B cell (primary cell): ENCODE data around the gene SPPL3. TPM values are rescaled to one million over a fixed set of nuclear protein-coding genes. Genes with fewer than 3 reads are reported as not detected.

Experiments
- ATAC-seq: fragments of 200-7000 bp; cut with Tn5 transposase; one replicate; pipeline ENCODE4 v1.10.0; 2021; ENCODE audit warnings: low read depth, mild to moderate bottlenecking, moderate number of reproducible peaks, moderate library complexity
- CTCF ChIA-PET: fragments of 350-600 bp; sonication (Branson Sonifier 250); formaldehyde crosslinking; loops from one replicate; lab custom pipeline; 2021; ENCODE audit warnings: antibody characterized with exemption, inconsistent platforms; lab: Charles Lee
- POLR2A ChIA-PET: fragments of 350-600 bp; sonication (Branson Sonifier 250); formaldehyde crosslinking; loops from one replicate; lab custom pipeline; 2021; ENCODE audit warnings: antibody characterized with exemption; lab: Charles Lee
- DNase-seq: peaks from one replicate; pipeline ENCODE4 v3.0.0; 2013
- H2AFZ ChIP-seq: 2 replicates; pipeline ENCODE4 v1.6.1; 2012; ENCODE audit warnings: mild to moderate bottlenecking, low read depth, low read length; ENCODE audit not compliant: insufficient read depth, poor library complexity, severe bottlenecking
- H3K27ac ChIP-seq, 2 donors: 1 replicate in 1 of 2; 2 replicates in 1 of 2; pipeline ENCODE4 v1.5.1; 2012 to 2013; ENCODE audit warnings: low read length in 2 of 2, mild to moderate bottlenecking in 2 of 2, moderate library complexity in 1 of 2
- H3K27me3 ChIP-seq, 4 experiments: fragments of 200-600 bp in 1 of 4; sonication (generic) in 1 of 4; replicated peaks in 1 of 4; 1 replicate in 2 of 4; 2 replicates in 2 of 4; pipeline versions ENCODE4 v1.6.1 to v1.7.0; 2013 to 2016; ENCODE audit warnings: low read length in 3 of 4, mild to moderate bottlenecking in 2 of 4, mixed read lengths in 1 of 4, moderate library complexity in 1 of 4; ENCODE audit not compliant: insufficient read depth in 4 of 4, control insufficient read depth in 3 of 4; ENCODE audit errors: control extremely low read depth in 1 of 4
- H3K36me3 ChIP-seq, 2 experiments: replicated peaks in 1 of 2; 1 replicate in 1 of 2; 2 replicates in 1 of 2; pipeline versions ENCODE4 v1.6.1 to v1.7.1; 2013; ENCODE audit warnings: low read length in 1 of 2; ENCODE audit not compliant: insufficient read depth in 2 of 2, control insufficient read depth in 1 of 2; ENCODE audit errors: control extremely low read depth in 1 of 2, extremely low read depth in 1 of 2
- H3K4me1 ChIP-seq, 2 donors: fragments of 200-600 bp in 1 of 2; sonication (generic) in 1 of 2; 1 replicate in 1 of 2; 2 replicates in 1 of 2; pipeline versions ENCODE4 v1.5.1 to v1.6.1; 2013 to 2017; ENCODE audit warnings: low read length in 2 of 2; ENCODE audit not compliant: control insufficient read depth in 2 of 2, insufficient read depth in 2 of 2
- H3K4me2 ChIP-seq: replicated peaks from 2 replicates; pipeline ENCODE3; 2012; ENCODE audit warnings: mild to moderate bottlenecking, low read depth, low read length; ENCODE audit not compliant: poor library complexity, severe bottlenecking
- H3K4me3 ChIP-seq, 5 experiments: fragments of 200-600 bp in 1 of 5; sonication (generic) in 1 of 5; 1 replicate in 3 of 5; 2 replicates in 2 of 5; pipeline versions ENCODE4 v1.5.1 to v1.7.0; 2011 to 2016; ENCODE audit warnings: low read length in 4 of 5, mild to moderate bottlenecking in 4 of 5, low read depth in 2 of 5, control low read depth in 1 of 5, moderate library complexity in 1 of 5; ENCODE audit not compliant: insufficient read depth in 1 of 5; ENCODE audit errors: control extremely low read depth in 1 of 5, extremely low read depth in 1 of 5
- H3K79me2 ChIP-seq: fragments of 200-600 bp; sonication (generic); one replicate; pipeline ENCODE4 v1.6.0; 2016; ENCODE audit warnings: low read length; ENCODE audit not compliant: control insufficient read depth, insufficient read depth
- H3K9ac ChIP-seq: fragments of 200-600 bp; sonication (generic); 2 replicates; pipeline ENCODE4 v1.6.1; 2017; ENCODE audit warnings: mild to moderate bottlenecking, low read length, moderate library complexity
- H3K9me3 ChIP-seq, 3 donors: one replicate each; pipeline versions ENCODE4 v1.6.1 to v1.7.1; 2013; ENCODE audit warnings: low read length in 2 of 3; ENCODE audit not compliant: control insufficient read depth in 2 of 3, insufficient read depth in 1 of 3; ENCODE audit errors: control extremely low read depth in 1 of 3
- H4K20me1 ChIP-seq: 2 replicates; pipeline ENCODE4 v1.6.0; 2012; ENCODE audit warnings: mild to moderate bottlenecking, low read length; ENCODE audit not compliant: insufficient read depth, control insufficient read depth, poor library complexity, severe bottlenecking
- H3K27ac Mint-ChIP-seq: one replicate; pipeline ENCODE4 v1.8.0; 2021; ENCODE audit warnings: mixed read lengths
- H3K27me3 Mint-ChIP-seq: one replicate; pipeline ENCODE4 v1.8.0; 2021; ENCODE audit warnings: mixed read lengths
- H3K4me1 Mint-ChIP-seq: one replicate; pipeline ENCODE4 v1.8.0; 2021; ENCODE audit warnings: mixed read lengths
- H3K4me3 Mint-ChIP-seq: one replicate; pipeline ENCODE4 v1.8.0; 2021; ENCODE audit warnings: mixed read lengths
- H3K9me3 Mint-ChIP-seq: one replicate; pipeline ENCODE4 v1.8.0; 2022; ENCODE audit warnings: mixed read lengths; ENCODE audit not compliant: insufficient read depth
- CTCF ChIP-seq: fragments of 200-600 bp; IDR thresholded peaks from one replicate; pipeline ENCODE4 v1.8.0; 2022; ENCODE audit warnings: antibody characterized with exemption, mild to moderate bottlenecking
- EZH2 ChIP-seq: IDR thresholded peaks from 2 replicates; pipeline ENCODE4 v1.6.1; 2012; ENCODE audit warnings: borderline replicate concordance, low read depth, mild to moderate bottlenecking, moderate library complexity, low read length; ENCODE audit not compliant: insufficient read depth, poor library complexity, severe bottlenecking
- WGBS: methylation state at CpG from one replicate; pipeline ENCODE4 v1.1.5; 2013; ENCODE audit warnings: missing lambda C conversion rate; ENCODE audit not compliant: insufficient coverage; 5-methylcytosine and 5-hydroxymethylcytosine counted together
- intact Hi-C: fragments of 100-400 bp; cut with micrococcal nuclease; formaldehyde crosslinking; loops from one replicate; pipeline ENCODE4 v1.10.0; 2022
- polyA plus RNA-seq: library from polyadenylated mRNA; depleted of rRNA; stranded (reverse); fragments of >200 nt; gene quantifications from 2 replicates; pipeline ENCODE4 v1.2.3, GENCODE V29; 2012
- total RNA-seq, 2 donors: library from RNA; stranded (reverse); fragments of 120-200 nt in 1 of 2; gene quantifications; 1 replicate in 1 of 2; 2 replicates in 1 of 2; pipeline versions ENCODE4 v1.2.3 to v1.2.4, GENCODE V29; 2013 to 2022

SPPL3 gene
- total and polyA plus RNA-seq, 2 donors (not counting 1 experiment from before 2014, with no cell fraction given) = 12.3 to 43.6 TPM

- Mint-ChIP-seq H3K4me3 (no peak overlapping the region), H3K9me3 (no peaks in the 10 kb centered on the region), H3K4me1 (peaks cover 2% of the 10 kb centered on the region), H3K27me3 (peaks cover 5% of the 10 kb centered on the region), H3K27ac (no peak overlapping the region)
- H3K4me1 ChIP-seq = no peaks in the 10 kb centered on the region
- H3K27ac ChIP-seq = no peak overlapping the region
- no peak for TF ChIP-seq EZH2
- TF ChIP-seq CTCF = no peak
- no peaks in the 10 kb centered on the region for H4K20me1 ChIP-seq
- ATAC-seq (no peak), DNase-seq (no peak)
- intact Hi-C loops = no loop called here
- peaks cover 0 to 2% (median 0%) of the 10 kb centered on the region in 4 experiments for H3K27me3 ChIP-seq
- no peaks in the 10 kb centered on the region for H3K36me3 ChIP-seq
- WGBS = 82% methylated on average over 3 of the region's 5 CpGs
- H3K79me2 ChIP-seq = no peaks in the 10 kb centered on the region
- H3K4me3 ChIP-seq = no peak overlapping the region
- POLR2A ChIA-PET = no interaction called here
- peaks cover 0 to 5% (median 0%) of the 10 kb centered on the region in 3 donors for H3K9me3 ChIP-seq
- no peak overlapping the region for H3K4me2 ChIP-seq
- CTCF ChIA-PET = interaction anchor here (0.6 to 1.2 kb wide), 2 partner anchors 21 to 159 kb away, joined by 4 read pairs; no protein-coding TSS in a partner anchor
- no peak overlapping the region for H2AFZ ChIP-seq
- no peak overlapping the region for H3K9ac ChIP-seq
Measured at GRCh38 chr12:120749256-120749655, 154.9 kb downstream of the SPPL3 start.

DNA sequence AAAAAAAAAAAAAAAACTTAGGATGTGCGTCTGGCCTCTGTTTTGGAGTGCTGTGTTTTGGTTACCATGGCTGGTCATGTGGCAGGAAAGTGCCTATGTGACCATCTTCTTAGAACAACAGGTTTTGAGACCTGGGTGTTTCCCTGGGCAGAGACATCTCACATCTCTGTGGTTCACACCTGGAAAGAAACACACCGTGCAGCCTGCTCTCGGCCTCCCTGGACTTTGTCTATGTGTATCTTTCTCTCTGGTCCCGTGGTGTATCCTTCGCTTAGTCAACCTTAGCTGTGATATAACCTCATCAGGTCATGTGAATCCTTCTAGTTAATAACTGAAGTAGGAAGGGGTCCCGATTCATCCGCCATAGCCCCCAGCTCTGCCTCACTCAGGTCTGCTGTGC, 155.9 kb downstream of the SPPL3 start:
- TF ChIP-seq CTCF (no peak), EZH2 (no peak)
- Mint-ChIP-seq H3K27ac (no peak overlapping the region), H3K27me3 (peaks cover 5% of the 10 kb centered on the region), H3K9me3 (no peaks in the 10 kb centered on the region), H3K4me1 (no peaks in the 10 kb centered on the region), H3K4me3 (no peak overlapping the region)
- CTCF ChIA-PET = interaction anchor here (1.2 kb wide), 1 partner anchor 20 kb away, joined by 4 read pairs; no protein-coding TSS in a partner anchor
- intact Hi-C loops = no loop called here
- Histone ChIP-seq H3K27ac (no peak overlapping the region), H3K27me3 (peaks cover 0 to 2% (median 0%) of the 10 kb centered on the region in 4 experiments), H3K4me1 (no peaks in the 10 kb centered on the region), H2AFZ (no peak overlapping the region), H4K20me1 (no peaks in the 10 kb centered on the region), H3K4me2 (no peak overlapping the region), H3K9me3 (no peaks in the 10 kb centered on the region), H3K9ac (no peak overlapping the region), H3K4me3 (no peak overlapping the region), H3K79me2 (no peaks in the 10 kb centered on the region), H3K36me3 (no peaks in the 10 kb centered on the region)
- ATAC-seq (no peak), DNase-seq (no peak)
- 96% methylated on average over 6 of the region's 7 CpGs for WGBS
- POLR2A ChIA-PET = interaction anchor here (0.6 kb wide), 1 partner anchor 603 kb away, joined by 6 read pairs; no protein-coding TSS in a partner anchor
